HG03066 (cell line): Measurements from ENCODE around the gene ACSF2.

Source experiments
- ATAC-seq: cut with Tn5 transposase; IDR thresholded peaks from one replicate; pipeline ENCODE4 v1.9.1; 2021; ENCODE audit warnings: low read depth; ENCODE audit not compliant: unreplicated experiment

Gene ACSF2

GRCh38 chr17:50432125-50432762 lies 6.2 kb downstream of the ACSF2 start:
- ATAC-seq, result no peak

- ATAC-seq, result no peak
Measured at GRCh38 chr17:50437409-50437808, 11.4 kb downstream of the ACSF2 start.

- ATAC-seq, result no peak
Measured at GRCh38 chr17:50439008-50439407, 13.0 kb downstream of the ACSF2 start.

GRCh38 chr17:50440172-50440837 lies 14.3 kb downstream of the ACSF2 start:
- ATAC-seq, result no peak

GRCh38 chr17:50440838-50441829 lies 15.1 kb downstream of the ACSF2 start:
- ATAC-seq, result no peak

- ATAC-seq, result no peak
Measured at GRCh38 chr17:50443505-50443974, 17.5 kb downstream of the ACSF2 start.

- no peak for ATAC-seq
Measured at GRCh38 chr17:50444841-50445715, 19.1 kb downstream of the ACSF2 start.

GRCh38 chr17:50445730-50446325 lies 19.8 kb downstream of the ACSF2 start:
- ATAC-seq, result no peak

GRCh38 chr17:50447870-50448595 lies 22.0 kb downstream of the ACSF2 start:
- no peak for ATAC-seq

- ATAC-seq, result no peak
Measured at GRCh38 chr17:50448643-50449042, 22.6 kb downstream of the ACSF2 start.

- ATAC-seq, result no peak
Measured at GRCh38 chr17:50451943-50452629, 26.1 kb downstream of the ACSF2 start.

GRCh38 chr17:50452630-50453300 lies 26.7 kb downstream of the ACSF2 start:
- ATAC-seq, result no peak

GRCh38 chr17:50453901-50454300 lies 27.9 kb downstream of the ACSF2 start:
- no peak for ATAC-seq

- ATAC-seq, result no peak
Measured at GRCh38 chr17:50457621-50458020, 31.6 kb downstream of the ACSF2 start.

- ATAC-seq, result no peak
Measured at GRCh38 chr17:50458270-50458669, 32.3 kb downstream of the ACSF2 start.

- no peak for ATAC-seq
Measured at GRCh38 chr17:50458701-50459676, 33.0 kb downstream of the ACSF2 start.

- no peak for ATAC-seq
Measured at GRCh38 chr17:50459756-50460155, 33.7 kb downstream of the ACSF2 start.
